Memory B cell (primary cell): ENCODE data around the gene MPRIP.
"Not testable (repeated sequence)": the region's sequence is repeated elsewhere in the genome, so short reads cannot be mapped to it uniquely, and the experiment has no call there.

ENCODE experiments used
- ATAC-seq: fragments of 150-1000 bp; cut with Tn5 transposase; 2 replicates; pipeline ENCODE4 v1.10.0; 2021; ENCODE audit warnings: low read depth, mild to moderate bottlenecking, moderate library complexity
- DNase-seq, 2 donors: peaks; one replicate each; pipeline ENCODE4 v3.0.0; 2022; ENCODE audit warnings: low spot score in 2 of 2
- H3K27ac Mint-ChIP-seq: one replicate; pipeline ENCODE4 v1.8.0; 2022; ENCODE audit warnings: mild to moderate bottlenecking, moderate library complexity, mixed read lengths
- H3K27me3 Mint-ChIP-seq: one replicate; pipeline ENCODE4 v1.8.0; 2022; ENCODE audit warnings: mixed read lengths
- H3K36me3 Mint-ChIP-seq: one replicate; pipeline ENCODE4 v1.8.0; 2022; ENCODE audit warnings: mild to moderate bottlenecking, mixed read lengths
- H3K4me1 Mint-ChIP-seq: one replicate; pipeline ENCODE4 v1.8.0; 2022; ENCODE audit warnings: mixed read lengths
- H3K4me3 Mint-ChIP-seq: one replicate; pipeline ENCODE4 v1.8.0; 2022; ENCODE audit warnings: mild to moderate bottlenecking, moderate library complexity, mixed read lengths
- H3K9me3 Mint-ChIP-seq: one replicate; pipeline ENCODE4 v1.8.0; 2022; ENCODE audit warnings: mixed read lengths

Gene MPRIP

GRCh38 chr17:17184985-17185757 is 142.9 kb downstream of the MPRIP start:
- Mint-ChIP-seq H3K36me3 (peaks cover 10% of the 10 kb centered on the region), H3K27ac (peak overlapping the region; percentile 23), H3K4me1 (peaks cover 21% of the 10 kb centered on the region)
- not testable (repeated sequence) for DNase-seq, ATAC-seq, H3K27me3 Mint-ChIP-seq, H3K9me3 Mint-ChIP-seq, H3K4me3 Mint-ChIP-seq

GRCh38 chr17:17186051-17186450 is 143.8 kb downstream of the MPRIP start:
- Mint-ChIP-seq H3K36me3 (peaks cover 5% of the 10 kb centered on the region), H3K9me3 (no peaks in the 10 kb centered on the region), H3K27me3 (no peaks in the 10 kb centered on the region), H3K4me3 (no peak overlapping the region), H3K27ac (peak overlapping the region; percentile 28), H3K4me1 (peaks cover 15% of the 10 kb centered on the region)
- DNase-seq = no peak
- no peak for ATAC-seq

GRCh38 chr17:17186551-17187505 is 144.6 kb downstream of the MPRIP start:
- H3K27me3 Mint-ChIP-seq = no peaks in the 10 kb centered on the region
- no peaks in the 10 kb centered on the region for H3K9me3 Mint-ChIP-seq
- peaks cover 5% of the 10 kb centered on the region for H3K36me3 Mint-ChIP-seq
- DNase-seq (no peak), ATAC-seq (no peak)
- peaks cover 11% of the 10 kb centered on the region for H3K4me1 Mint-ChIP-seq
- H3K4me3 Mint-ChIP-seq = no peak overlapping the region
- H3K27ac Mint-ChIP-seq = peak overlapping the region; percentile 28

GRCh38 chr17:17188586-17188985 is 146.3 kb downstream of the MPRIP start:
- Mint-ChIP-seq H3K4me1 (peaks cover 5% of the 10 kb centered on the region), H3K9me3 (no peaks in the 10 kb centered on the region), H3K4me3 (no peak overlapping the region), H3K36me3 (peaks cover 2% of the 10 kb centered on the region), H3K27me3 (no peaks in the 10 kb centered on the region), H3K27ac (no peak overlapping the region)
- ATAC-seq = no peak
- DNase-seq = no peak

- DNase-seq = no peak
- Mint-ChIP-seq H3K27ac (no peak overlapping the region), H3K27me3 (no peaks in the 10 kb centered on the region), H3K4me1 (peaks cover 5% of the 10 kb centered on the region), H3K36me3 (peaks cover 2% of the 10 kb centered on the region), H3K4me3 (no peak overlapping the region), H3K9me3 (no peaks in the 10 kb centered on the region)
- no peak for ATAC-seq
Observed at GRCh38 chr17:17189559-17189958, 147.3 kb downstream of the MPRIP start.

- H3K27ac Mint-ChIP-seq = no peak overlapping the region
Observed at GRCh38 chr17:17190188-17190587, 147.9 kb downstream of the MPRIP start.

GRCh38 chr17:17191346-17191792 is 149.1 kb downstream of the MPRIP start:
- no peak overlapping the region for H3K4me3 Mint-ChIP-seq
- H3K4me1 Mint-ChIP-seq = no peaks in the 10 kb centered on the region
- no peaks in the 10 kb centered on the region for H3K27me3 Mint-ChIP-seq
- peaks cover 2% of the 10 kb centered on the region for H3K36me3 Mint-ChIP-seq
- H3K9me3 Mint-ChIP-seq = no peaks in the 10 kb centered on the region
- ATAC-seq (no peak), DNase-seq (no peak)
- no peak overlapping the region for H3K27ac Mint-ChIP-seq

More at GRCh38 chr17:17190188-17190587, 147.9 kb downstream of the MPRIP start:
- Mint-ChIP-seq H3K4me3 (no peak overlapping the region), H3K27me3 (no peaks in the 10 kb centered on the region), H3K4me1 (peaks cover 2% of the 10 kb centered on the region), H3K36me3 (peaks cover 2% of the 10 kb centered on the region), H3K9me3 (no peaks in the 10 kb centered on the region)
- DNase-seq = no peak
- ATAC-seq = no peak

DNA sequence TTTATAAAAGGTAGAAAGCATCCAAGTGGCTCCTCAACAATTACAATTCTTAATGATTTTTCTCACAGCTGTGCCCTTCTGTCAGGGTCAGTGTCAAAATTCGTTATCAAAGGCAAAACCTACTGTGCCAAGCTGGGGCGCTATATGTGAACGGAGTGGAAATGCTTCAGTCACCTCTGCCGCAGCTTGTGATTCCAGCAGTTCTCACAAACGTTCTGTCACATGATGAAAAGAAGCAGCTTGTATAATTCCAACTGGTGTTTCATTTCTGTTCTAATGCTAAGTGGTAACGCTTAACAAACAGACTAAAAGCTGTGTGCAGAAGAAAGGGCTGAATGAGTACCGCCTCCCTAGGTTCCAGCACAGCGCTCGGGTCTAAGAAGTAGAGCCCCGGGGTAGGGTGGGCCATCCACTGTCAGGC is 149.7 kb downstream of the MPRIP start:
- Mint-ChIP-seq H3K27me3 (no peaks in the 10 kb centered on the region), H3K4me1 (no peaks in the 10 kb centered on the region), H3K36me3 (peaks cover 2% of the 10 kb centered on the region), H3K9me3 (no peaks in the 10 kb centered on the region), H3K27ac (no peak overlapping the region), H3K4me3 (no peak overlapping the region)
- ATAC-seq (no peak), DNase-seq (no peak)

DNA sequence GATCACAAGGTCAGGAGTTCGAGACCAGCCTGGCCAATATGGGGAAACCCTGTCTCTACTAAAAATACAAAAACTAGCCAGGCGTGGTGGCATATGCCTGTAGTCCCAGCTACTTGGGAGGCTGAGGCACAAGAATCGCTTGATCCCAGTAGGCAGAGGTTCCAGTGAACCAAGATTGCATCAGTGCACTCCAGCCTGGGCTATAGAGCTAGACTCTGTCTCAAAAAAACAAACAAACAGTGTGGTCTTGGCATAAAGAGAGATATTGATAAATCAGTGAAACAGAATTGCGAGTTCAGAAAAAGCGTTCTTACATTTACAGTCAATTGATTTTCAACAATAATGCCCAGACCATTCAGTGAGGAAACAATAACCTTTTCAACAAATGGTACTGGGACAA is 153.2 kb downstream of the MPRIP start:
- not testable (repeated sequence) for H3K36me3 Mint-ChIP-seq, H3K4me1 Mint-ChIP-seq, H3K27ac Mint-ChIP-seq, H3K27me3 Mint-ChIP-seq, H3K9me3 Mint-ChIP-seq, H3K4me3 Mint-ChIP-seq, DNase-seq, ATAC-seq

DNA sequence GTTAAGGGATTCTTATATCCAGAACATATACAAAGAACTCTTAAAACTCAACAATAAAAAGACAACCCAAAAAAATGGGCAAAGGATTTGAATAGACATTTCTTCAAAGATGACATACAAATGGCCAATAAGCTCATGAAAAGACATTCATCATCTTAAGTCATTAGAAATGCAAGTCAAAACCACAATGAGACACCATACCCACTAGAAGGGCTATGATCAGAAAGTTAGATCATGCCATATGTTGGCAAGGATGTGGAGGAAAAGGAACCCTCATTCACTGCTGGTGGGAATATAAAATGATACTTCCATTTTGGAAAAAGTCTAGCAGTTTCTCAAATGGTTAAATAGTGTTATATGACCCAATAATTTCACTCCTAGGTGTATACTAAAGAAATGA is 154.5 kb downstream of the MPRIP start:
- Mint-ChIP-seq H3K4me3 (no peak overlapping the region), H3K36me3 (no peaks in the 10 kb centered on the region), H3K4me1 (peaks cover 3% of the 10 kb centered on the region), H3K9me3 (no peaks in the 10 kb centered on the region), H3K27ac (peak overlapping the region; percentile 69), H3K27me3 (no peaks in the 10 kb centered on the region)
- DNase-seq = no peak
- ATAC-seq = no peak

DNA sequence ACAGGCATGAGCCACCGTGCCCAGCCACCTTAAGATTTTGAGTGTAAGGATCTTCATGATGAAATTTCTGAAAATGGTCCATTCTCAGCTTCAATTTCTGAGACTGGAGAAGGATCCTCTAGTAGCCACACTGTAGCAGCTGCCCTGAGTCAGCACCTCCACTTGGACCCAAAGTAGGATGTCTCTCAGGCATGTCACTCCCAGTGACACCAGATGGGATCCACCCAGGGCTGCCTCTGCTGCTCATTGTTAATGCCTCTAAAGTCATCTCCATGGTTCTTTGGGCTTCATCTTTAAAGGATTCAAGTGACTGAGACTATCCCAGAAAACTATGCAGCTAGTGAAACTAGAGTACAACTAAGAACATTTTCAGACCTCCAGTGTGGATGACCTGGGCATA is 156.0 kb downstream of the MPRIP start:
- no peak overlapping the region for H3K4me3 Mint-ChIP-seq
- ATAC-seq = no peak

GRCh38 chr17:17200311-17200710 is 158.1 kb downstream of the MPRIP start:
- H3K4me3 Mint-ChIP-seq = no peak overlapping the region
- H3K36me3 Mint-ChIP-seq = peaks cover 5% of the 10 kb centered on the region
- no peak for ATAC-seq
- DNase-seq = no peak
- peaks cover 14% of the 10 kb centered on the region for H3K4me1 Mint-ChIP-seq
- no peak overlapping the region for H3K27ac Mint-ChIP-seq
- no peaks in the 10 kb centered on the region for H3K9me3 Mint-ChIP-seq
- H3K27me3 Mint-ChIP-seq = no peaks in the 10 kb centered on the region

More for the DNA sequence above, 156.0 kb downstream of the MPRIP start:
- no peaks in the 10 kb centered on the region for H3K27me3 Mint-ChIP-seq
- no peaks in the 10 kb centered on the region for H3K9me3 Mint-ChIP-seq
- peaks cover 3% of the 10 kb centered on the region for H3K4me1 Mint-ChIP-seq
- DNase-seq = no peak
- peaks cover 3% of the 10 kb centered on the region for H3K36me3 Mint-ChIP-seq
- no peak overlapping the region for H3K27ac Mint-ChIP-seq

- Mint-ChIP-seq H3K36me3 (peaks cover 5% of the 10 kb centered on the region), H3K27ac (no peak overlapping the region), H3K4me3 (no peak overlapping the region)
Observed at GRCh38 chr17:17200831-17201230, 158.6 kb downstream of the MPRIP start.

GRCh38 chr17:17201271-17201670 is 159.0 kb downstream of the MPRIP start:
- ATAC-seq (no peak), DNase-seq (no peak)
- H3K27me3 Mint-ChIP-seq = no peaks in the 10 kb centered on the region
- H3K4me3 Mint-ChIP-seq = no peak overlapping the region
- H3K9me3 Mint-ChIP-seq = no peaks in the 10 kb centered on the region
- peaks cover 14% of the 10 kb centered on the region for H3K4me1 Mint-ChIP-seq
- peaks cover 5% of the 10 kb centered on the region for H3K36me3 Mint-ChIP-seq
- no peak overlapping the region for H3K27ac Mint-ChIP-seq

More at GRCh38 chr17:17200831-17201230, 158.6 kb downstream of the MPRIP start:
- Mint-ChIP-seq H3K4me1 (peaks cover 14% of the 10 kb centered on the region), H3K27me3 (no peaks in the 10 kb centered on the region), H3K9me3 (no peaks in the 10 kb centered on the region)
- ATAC-seq (no peak), DNase-seq (no peak)
